HUDEP-2 (cell line): ENCODE data around the gene FKBP1A.

Source experiments
- DNase-seq, 76 experiments: peaks; one replicate each; lab custom pipeline; 2025; ENCODE audit not compliant: unreplicated experiment in 76 of 76; lab: John Stamatoyannopoulos, UW

Gene FKBP1A

DNA sequence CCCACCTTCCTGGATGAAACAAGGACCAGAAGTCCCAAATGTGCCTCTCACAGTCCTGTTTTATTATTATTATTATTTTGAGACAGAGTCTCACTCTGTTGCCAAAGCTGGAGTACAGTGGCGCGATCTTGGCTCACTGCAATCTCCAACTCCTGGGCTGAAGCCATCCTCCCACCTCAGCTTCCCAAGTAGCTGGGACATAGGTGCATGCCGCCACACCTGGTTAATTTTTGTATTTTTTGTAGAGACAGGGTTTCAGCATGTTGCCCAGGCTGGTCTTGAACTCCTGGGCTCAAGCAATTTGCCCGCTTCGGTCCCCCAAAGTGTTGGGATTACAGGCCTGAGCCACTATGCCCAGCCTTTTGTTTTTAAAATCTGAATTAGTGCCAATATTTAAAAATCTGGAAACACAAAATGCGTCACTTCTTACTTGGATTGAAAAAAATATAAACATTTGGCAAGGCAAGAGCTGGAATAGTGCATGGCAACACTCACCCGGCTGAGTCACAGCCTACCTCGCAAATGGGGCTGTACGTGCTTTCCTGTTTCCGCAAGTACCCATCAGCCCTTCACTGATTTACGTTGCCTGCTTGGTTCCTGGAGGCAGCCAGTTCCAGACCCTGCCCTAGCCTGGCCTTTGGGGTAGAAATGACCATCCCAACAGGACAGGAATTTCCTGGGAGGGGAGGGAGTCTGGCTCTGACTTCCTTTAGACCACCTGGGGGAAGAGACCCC, 70.2 kb downstream of the FKBP1A start:
- DNase-seq = no peak

DNA sequence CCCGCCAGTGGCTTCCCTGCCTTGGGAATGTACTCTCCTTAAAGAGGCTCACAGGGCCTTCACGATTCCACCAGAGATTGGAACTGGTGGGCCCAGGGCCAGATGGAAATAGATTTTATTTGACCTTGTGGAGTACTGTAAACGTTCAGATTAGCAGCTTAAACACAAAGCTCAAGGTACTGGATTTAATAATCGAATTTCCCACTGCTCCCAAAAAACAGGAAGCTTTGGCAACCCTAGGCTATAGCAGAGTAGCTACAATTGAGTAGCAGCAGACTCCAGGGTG, 71.3 kb downstream of the FKBP1A start:
- no peak for DNase-seq

DNA sequence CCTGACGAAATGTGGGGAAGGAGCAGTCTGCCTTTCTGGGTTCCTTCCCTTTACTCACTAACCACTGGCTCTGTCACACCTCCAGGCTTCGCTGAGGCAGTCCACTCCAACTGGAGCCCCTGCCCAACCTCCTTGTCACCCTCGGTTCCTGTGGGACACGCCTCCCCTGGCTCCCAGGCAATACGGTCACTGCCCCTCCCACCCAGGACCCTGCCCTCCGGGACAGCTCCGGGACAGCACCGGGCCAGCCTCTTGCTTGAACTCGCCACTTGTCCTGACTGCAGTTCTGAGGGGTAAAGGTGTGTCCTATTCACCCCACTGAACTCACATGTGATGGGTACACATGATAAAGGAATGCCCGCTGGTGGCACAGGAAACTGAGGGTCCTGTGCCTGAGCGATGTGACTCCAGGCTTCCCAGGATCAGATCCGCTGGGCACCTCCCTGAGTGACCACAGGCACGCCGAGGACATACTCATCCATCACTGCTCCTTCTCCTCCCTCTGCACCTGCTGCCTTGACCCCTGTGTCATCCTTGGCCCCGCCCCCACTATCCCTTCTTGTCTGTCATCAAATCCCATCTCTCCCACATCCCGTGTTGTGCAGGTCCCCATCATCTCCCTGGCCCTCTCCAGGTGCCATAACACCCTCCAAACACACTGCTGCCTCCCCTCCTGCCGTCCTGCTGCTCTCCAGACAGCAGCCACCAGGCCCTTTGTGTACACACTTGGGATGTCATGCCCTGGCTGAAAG, 71.8 kb downstream of the FKBP1A start:
- DNase-seq = no peak

DNA sequence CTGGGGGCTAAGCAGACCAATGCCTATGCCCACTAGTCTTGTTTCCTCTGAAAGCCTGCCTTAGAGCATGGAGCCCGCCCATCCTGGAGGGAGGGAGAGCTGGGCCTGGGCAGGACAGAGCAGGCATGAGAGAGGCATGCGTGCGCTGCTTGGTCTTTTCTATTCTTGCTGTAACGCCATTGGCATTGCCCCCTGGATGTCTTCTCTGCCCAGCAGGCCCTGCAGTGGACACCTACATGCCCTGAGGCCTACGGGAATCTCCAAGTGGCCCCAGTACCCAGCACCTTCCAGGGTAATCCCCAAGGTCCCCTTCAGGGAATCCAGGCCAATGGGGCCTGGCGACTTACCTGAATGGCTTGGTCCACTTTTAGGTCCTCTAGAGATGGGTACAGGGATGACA, 72.8 kb downstream of the FKBP1A start:
- DNase-seq = no peak

DNA sequence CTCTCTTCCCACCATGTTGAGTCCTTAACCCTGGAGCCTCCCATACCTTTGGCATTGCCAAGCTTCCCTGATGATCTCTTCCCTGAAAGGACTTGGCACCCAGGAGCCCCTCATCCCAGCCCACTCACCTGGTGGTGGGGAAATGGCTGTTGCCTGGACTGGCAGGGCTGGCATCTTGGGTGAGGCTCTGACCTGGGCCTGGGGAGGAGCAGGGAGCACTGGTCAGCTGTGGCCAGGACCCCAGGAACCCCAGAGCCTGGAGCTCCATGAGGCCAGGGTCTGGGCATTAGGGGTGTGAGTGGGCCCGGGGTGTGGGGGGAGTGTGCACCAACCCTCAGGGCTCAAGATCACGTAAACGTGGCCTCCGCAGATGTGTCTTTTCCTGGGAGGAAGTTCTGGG, 73.4 kb downstream of the FKBP1A start:
- no peak for DNase-seq

DNA sequence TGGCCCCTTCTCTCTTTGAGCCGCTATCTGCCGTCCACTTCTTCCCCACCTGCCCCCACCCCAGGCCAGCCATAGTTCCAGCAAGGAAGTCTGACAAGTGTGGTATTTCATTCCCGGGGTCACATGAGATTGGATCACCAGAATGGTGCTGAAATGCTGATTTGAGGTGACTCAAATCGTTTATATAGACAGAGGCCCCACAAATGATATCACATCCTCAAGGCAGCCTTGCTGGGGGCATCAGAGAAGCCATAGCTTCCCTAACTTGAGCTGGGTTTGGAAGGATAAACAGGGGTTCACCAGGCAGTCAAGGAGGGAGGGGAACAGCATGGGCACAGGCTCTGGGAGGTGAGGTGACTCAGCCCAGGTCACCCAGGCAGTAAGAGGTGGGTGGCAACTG, 73.8 kb downstream of the FKBP1A start:
- DNase-seq = no peak
